ENCODE data around the gene RNF123.

- TF ChIP-seq ISL1 (CRISPR knock-in tag; IDR thresholded peaks at IDR 0.05) (no peak), CREB5 (CRISPR knock-in tag; IDR thresholded peaks at IDR 0.05; ENCODE audit: low read depth) (no peak), RARB (CRISPR knock-in tag; IDR thresholded peaks at IDR 0.05) (no peak), PATZ1 (CRISPR knock-in tag; IDR thresholded peaks at IDR 0.05; ENCODE audit: borderline replicate concordance) (no peak), CSRNP3 (CRISPR knock-in tag; IDR thresholded peaks at IDR 0.05) (no peak), OSR1 (CRISPR knock-in tag; IDR thresholded peaks at IDR 0.05) (no peak), SNAI2 (CRISPR knock-in tag; IDR thresholded peaks at IDR 0.05) (no peak), BACH2 (CRISPR knock-in tag; IDR thresholded peaks at IDR 0.05; ENCODE audit: borderline replicate concordance) (no peak), ARNTL (CRISPR knock-in tag; IDR thresholded peaks at IDR 0.05; ENCODE audit: borderline replicate concordance, low read depth) (no peak), POU6F1 (CRISPR knock-in tag; IDR thresholded peaks at IDR 0.05; ENCODE audit: borderline replicate concordance, low read depth) (no peak), ZNF8 (CRISPR knock-in tag; IDR thresholded peaks at IDR 0.05) (no peak)
Observed at GRCh38 chr3:49747792-49748480, 58.6 kb downstream of the RNF123 start.
